Stimulated activated CD8-positive, alpha-beta memory T cell treated with anti-CD3 and anti-CD28 coated beads, Interleukin-2, amount 100 ng/mL, for 1 hour (primary cell): ENCODE measurements around the gene TRAIP.
"Not testable (repeated sequence)": the region's sequence is repeated elsewhere in the genome, so short reads cannot be mapped to it uniquely, and the experiment has no call there.

Experiments
- DNase-seq, 2 donors: peaks; one replicate each; pipeline ENCODE4 v3.0.0-alpha.2; 2020; ENCODE audit warnings: low read depth in 2 of 2

TRAIP gene

DNA sequence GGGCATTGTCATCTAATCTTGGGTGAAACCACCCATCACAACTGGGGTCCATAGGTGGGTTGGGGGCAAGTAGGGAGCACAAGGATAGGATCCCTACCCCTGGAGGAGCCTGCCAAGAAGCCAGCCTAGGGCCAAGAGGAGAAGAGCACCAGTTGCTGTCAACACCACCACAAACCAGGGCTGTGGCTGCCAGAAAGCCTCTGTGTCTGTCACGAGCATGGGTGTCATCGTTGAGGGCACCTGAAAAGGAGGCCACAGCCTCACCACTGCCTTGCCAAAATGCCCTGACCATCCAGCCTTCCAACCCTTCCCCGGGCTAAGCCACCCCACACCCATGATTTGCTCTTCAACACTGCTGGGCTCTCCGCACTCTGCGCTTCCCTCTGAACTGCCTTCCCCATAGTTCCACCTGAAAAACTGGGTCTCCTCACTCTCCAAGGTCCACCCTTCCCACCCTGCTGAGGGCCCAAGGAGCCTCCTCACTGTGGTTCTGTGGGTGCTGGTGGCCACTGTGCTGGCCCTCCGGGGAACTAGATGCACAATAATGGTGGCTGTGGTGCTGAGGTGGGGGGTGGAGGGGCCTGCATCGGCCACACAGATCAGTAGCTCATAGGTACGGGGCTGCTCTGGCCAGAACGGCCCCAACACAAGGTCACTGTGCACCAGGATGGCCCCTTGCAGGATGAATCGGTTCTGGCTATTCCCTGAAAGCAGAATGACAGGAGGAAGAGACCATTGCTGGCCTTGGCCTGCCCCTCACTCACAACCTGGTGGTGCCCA, 63.8 kb downstream of the TRAIP start:
- DNase-seq: no peak

DNA sequence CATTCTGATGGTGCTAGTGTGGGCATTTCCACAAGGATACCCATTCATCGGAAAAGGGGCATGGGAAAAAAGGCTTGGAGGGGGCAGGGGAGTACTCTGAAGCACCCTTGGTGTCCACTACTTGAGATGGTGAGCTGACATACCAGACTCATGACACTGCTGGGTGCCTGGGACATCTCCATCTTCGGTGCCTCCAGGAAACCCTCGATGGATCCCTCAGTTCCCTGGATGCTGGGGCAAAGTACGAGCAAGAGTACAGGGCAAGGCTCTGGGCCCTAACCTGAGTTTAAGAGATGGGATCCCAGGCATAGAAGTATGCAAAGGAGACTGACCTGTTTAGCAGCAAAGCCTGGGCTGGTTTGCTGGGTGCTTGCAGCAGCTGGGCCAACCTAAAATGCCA, 64.8 kb downstream of the TRAIP start:
- no peak for DNase-seq

DNA sequence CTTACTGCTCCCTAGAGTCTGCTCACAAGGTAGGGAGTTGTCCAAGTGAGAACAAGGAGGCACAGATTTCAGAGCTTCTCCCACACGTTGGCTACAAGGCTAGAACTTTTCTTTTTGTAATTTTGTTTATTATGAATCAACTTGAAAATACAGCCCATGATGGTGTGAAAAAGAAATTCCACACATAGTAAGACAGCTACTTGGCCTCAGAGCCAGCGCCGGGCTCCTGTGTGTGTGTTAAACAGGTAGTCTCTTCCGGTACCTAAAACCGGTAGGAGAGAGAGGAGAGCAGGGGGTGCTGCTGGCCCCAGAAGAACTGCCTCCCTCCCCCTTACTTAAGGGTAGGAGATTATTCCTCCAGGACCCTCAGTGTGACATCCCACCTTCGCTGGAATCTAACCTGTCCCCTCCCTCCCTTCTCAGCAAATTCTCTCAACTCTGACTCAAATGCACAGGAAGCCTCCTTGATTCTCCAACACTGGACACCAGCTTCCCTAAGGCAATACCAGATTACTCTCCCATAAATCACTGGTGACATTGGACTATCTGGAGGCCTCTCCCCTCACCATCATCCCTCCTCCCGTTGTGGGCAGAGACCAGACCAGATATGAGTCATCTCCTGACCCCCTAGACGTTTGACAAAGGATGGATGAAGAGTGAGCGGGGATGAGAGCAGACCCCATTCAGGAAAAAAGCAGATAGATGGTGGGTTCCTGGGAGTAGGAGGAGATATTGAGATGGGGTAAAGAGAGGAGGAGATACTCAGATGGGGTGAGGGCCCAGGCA, 65.5 kb downstream of the TRAIP start:
- DNase-seq: no peak

DNA sequence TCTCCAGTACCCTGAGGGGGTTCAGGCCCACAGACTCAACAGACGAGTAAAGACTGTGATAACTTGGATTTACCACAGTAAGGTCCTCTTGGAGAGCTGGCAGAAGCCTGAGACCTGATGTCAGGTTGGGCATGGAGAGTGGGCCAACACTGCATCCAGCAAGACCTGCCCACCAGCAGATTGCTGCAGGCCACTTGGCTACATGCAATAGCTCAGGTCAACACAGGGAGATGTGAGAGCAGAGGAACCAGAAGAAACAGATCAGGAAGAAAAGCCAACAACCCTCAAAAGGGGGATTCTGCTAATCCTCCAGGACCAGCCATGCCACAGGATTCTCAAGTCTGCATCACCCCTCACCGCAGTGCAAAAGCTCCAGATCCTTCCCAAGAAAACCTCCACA, 68.3 kb downstream of the TRAIP start:
- no peak for DNase-seq

DNA sequence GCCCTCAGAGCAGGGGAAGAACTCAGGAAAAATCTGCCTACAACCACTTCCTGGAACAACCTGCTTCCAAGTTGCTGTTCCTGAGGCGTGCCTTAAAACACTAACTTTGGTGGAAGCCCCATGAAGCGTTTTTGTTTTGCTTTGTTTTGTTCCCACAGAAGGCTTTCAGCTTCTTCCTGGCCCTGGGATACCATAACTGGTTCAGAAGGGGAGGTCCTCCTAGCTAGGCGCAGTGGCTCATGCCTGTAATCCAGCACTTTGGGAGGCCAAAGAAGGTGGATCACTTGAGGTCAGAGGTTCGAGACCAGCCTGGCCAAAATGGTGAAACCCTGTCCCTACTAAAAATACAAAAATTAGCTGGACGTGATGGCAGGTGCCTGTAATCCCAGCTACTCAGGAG, 68.8 kb downstream of the TRAIP start:
- DNase-seq: no peak

DNA sequence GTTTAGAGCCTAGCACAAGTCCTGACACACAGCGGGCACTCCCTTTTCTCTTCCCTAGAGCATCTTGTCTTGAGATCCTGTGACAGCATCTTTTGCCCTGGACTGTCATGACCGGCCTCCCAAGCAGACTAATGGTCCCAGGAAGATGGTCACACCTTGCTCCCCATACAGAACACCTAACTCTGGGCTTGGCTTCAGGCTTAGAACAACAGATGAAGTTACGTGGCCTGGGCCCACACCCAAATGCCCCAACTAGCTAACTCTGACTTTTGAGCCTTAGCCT, 69.2 kb downstream of the TRAIP start:
- DNase-seq: no peak

DNA sequence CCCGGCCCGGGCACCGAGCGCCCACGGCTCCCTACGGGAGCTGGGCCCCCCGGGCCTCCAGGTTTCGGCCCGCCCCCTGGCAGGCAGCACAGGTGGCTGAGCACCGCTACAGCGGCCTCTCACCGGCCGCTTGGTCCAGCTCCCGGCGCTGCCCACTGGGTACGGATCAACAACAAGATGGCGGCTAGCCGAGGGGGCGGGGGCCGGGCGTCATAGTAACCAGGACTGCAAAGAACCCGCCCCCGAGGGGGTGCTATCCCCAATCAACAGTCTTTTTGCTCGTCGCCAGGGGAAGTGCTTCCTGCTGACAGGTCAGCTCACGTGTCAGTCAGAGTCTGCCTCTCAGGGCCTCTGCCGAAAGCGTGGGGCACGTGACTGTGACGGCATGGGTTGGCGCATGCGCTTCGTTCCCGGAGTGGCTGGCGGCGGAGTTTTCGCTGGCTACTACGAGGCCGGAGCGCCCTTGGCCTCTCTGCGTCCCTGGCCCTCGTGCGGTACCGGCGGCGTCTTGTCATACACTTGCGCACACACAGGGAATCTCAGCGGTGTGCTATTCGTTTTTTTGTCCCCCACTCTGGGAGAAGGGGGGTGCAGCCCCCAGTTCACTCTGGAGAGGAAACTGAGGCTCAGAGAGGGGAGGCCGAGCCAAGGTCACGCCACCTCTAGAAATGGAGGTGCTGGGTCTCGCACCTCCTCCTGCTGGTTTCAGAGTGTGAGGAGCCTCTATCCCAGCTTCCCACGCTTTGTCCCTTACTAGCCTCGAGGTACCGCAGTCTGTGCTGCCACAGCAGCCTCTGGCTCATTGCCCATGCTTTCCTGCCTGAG, 69.8 kb downstream of the TRAIP start, which contains the start of gene IP6K1:
Gene IP6K1, minus strand, starts transcription at position 186 of the 825 bp plus-strand sequence. CDS start 38,502 bp downstream, outside the sequence.
- peak; percentile 98 to 99 for DNase-seq

DNA sequence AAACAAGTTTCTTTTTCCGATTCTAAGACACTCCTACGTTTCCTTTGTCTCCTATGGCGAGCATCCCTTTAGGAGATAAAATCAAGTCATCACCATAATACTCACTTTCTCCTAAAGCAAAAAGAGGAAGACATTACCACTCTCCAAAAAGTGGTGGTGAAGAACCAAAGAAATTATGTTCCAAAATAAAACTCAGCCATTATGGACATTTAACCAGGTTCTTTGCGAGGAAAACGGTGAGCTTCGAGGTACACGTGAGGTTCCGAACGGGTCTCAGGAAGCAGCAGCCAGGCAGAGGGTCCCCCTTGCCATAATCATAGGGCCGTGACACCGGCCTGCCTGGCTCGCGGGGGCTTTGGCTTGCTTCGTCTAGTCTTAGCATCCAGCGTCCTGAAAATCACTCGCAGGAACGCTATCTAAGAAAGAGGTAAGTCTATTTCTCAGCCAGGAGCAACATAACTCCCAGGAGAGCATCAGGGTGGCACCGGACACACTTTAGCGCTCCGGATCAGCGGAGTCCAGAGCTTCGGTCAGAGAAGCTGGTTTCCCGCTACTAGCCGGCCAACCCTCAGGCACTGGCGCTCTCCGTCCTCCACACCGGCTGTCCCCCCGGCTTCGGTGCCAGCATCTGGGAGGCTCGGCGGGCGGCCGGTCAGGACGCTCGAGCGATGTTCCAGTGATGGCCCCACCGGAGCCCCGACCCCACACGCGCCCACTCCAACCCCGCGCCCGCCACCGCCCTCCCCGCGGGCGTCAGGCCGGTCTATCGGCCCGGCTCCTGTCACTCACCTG, 70.6 kb downstream of the TRAIP start:
- no peak for DNase-seq

DNA sequence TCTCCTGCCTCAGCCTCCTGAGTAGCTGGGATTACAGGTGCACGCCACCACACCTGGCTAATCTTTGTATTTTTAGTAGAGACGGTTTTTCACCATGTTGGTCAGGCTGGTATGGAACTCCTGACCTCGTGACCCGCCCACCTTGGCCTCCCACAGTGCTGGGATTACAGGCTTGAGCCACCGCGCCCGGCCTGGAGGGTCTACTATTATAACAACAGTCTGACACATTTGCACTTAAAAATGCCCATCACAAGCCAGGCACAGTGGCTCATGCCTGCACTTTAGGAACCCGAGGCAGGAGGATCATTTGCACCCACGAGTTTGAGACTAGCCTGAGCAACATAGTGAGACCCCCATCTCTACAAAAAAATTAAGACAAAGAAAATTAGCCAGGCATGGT, 74.1 kb downstream of the TRAIP start:
- not testable (repeated sequence) for DNase-seq

DNA sequence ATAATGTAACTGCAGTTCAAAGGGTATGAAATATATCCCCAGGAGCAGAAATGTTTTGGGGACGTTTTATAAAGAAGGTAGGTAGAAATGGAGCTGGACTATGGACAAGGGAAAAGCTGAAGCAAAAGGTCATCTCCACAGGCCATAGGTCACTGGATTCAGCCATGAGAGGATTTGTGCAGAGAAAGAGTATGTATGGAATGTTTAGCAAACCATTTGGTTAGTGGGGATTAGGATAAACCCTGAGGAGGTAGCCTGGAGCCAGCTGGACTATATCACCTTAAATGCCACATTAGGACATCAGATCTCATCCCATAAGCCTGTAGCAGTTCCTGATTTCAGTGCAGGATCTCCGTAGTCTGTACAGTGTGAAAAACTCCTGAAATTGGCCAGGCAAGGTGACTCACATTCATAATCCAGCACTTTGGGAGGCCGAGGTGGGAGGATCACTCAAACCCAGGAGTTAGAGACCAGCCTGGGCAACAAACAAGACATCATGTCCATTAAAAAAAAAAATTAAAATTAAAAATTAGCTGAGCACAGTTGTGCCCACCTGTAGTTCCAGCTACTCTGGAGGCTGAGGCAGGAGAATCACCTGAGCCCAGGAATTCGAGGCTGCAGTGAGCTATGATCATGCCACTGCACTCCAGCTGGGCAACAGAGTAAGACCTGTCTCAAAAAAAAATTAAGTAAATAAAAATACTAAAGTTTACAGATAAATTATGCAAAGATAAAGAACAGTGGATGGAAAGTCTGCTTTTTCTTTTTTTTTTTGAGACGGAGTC, 74.8 kb downstream of the TRAIP start:
- DNase-seq: no peak

DNA sequence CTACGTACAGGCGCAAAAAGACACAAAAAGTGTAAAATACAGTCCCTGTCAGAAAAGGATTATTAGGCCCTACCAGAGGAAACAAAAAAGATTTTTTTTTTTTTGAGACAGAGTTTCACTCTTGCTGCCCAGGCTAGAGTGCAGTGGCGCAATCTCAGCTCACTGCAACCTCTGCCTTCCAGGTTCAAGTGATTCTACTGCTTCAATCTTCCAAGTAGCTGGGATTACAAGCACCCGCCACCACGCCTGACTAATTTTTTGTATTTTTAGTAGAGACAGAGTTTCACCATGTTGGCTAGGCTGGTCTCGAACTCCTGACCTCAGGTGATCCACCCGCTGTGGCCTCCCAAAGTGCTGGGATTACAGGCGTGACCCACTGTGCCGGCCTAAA, 75.4 kb downstream of the TRAIP start:
- DNase-seq: not testable (repeated sequence)

DNA sequence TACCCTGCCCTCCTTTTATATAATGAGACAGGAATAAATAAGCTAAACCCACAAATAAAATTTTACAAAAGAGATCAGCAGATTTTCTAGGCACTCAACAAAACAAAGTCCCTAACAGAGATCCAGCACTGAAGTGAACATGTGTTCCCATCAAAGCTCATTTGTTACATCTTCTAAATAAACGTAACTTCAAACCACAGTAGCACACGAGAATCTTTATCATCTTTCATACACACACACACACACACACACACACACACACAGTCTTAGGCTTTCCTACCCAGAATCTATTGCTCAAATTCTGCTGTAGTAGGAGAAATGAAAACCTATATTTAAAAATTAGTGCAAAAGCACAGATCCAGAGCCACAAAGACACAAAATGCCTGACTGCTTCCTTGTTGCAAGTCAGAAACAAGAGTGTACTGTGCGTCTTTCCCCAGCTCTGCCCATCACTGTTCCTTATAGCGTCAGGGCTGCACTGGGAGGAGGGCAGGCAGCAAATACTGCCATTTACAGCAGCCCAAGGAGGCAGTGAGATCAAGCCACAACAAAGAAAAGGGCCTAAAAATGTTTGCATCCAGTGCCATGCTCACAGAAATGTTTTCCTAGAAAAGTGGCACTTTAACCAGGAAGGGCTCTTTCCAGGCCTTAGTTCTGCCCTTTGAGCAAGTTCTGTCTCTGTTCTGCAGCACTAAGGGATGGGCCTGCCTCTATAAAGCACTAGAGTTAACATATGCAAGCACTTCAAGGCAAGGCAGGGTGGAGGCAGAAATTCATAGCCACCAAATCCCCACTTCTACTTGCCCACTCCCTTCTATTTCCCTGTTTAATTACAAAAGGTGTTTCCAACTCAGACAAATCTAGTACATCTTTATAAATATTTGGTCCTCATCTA, 76.0 kb downstream of the TRAIP start:
- no peak for DNase-seq

DNA sequence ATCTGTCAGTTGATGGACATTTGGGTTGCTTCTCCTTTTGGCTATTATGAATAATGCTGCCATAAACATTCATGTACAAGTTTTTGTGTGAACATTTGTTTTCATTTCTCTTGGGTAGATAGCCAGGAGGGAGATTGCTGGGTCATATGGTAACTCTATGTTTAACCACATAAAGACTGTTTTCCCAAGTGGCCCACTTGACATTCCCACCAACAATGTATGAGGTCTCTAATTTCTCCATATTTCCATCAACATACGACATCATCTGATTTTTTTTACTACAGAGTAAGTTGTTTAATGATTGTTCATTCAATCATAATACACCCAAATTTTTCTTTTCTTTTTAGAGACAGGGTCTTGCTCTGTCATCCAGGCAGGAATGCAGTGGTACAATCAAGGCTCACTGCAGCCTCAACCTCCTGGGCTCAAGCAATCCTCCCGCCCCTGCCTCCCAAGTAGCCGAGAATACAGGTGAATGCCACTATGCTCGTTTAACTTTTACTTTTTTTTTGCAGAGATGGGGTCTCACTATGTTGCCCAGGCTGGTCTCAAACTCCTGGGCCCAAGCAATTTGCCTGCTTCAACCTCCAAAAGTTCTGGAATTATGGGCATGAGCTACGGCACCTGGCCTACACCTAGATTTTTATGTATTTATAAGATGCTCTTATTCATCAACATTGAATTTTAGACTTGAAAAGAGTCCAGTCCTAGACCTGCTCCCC, 76.8 kb downstream of the TRAIP start:
- no peak for DNase-seq
